PC-9 (cell line): Measurements from ENCODE around the gene BEND3. TPM values are rescaled to one million over a fixed set of nuclear protein-coding genes. Genes with fewer than 3 reads are reported as not detected.

Experiments used
- BruUV-seq: library from RNA; stranded (reverse); fragments of 400-500 nt; replicated peaks from 2 replicates; lab custom pipeline; 2021; lab: Mats Ljungman, UMichigan
- CTCF ChIA-PET: fragments of 300-600 bp; sonication (Branson Sonifier 250); formaldehyde crosslinking; loops from one replicate; lab custom pipeline; 2022; ENCODE audit warnings: antibody characterized with exemption; lab: Charles Lee
- POLR2A ChIA-PET: fragments of 300-600 bp; sonication (Branson Sonifier 250); formaldehyde crosslinking; loops from one replicate; lab custom pipeline; 2022; ENCODE audit warnings: antibody characterized with exemption; ENCODE audit not compliant: unreplicated experiment; lab: Charles Lee
- DNase-seq, 2 experiments: peaks; one replicate each; pipeline versions ENCODE4 v3.0.0 to v3.0.0-alpha.2; 2015 to 2022; ENCODE audit warnings: mixed read lengths in 1 of 2
- H2AFZ ChIP-seq: fragments of 200-600 bp; sonication (generic); 2 replicates; pipeline ENCODE4 v1.8.1; 2017; ENCODE audit warnings: antibody characterized with exemption
- H3F3A ChIP-seq: fragments of 200-600 bp; sonication (generic); 2 replicates; pipeline ENCODE4 v1.8.1; 2017; ENCODE audit warnings: antibody characterized with exemption, mild to moderate bottlenecking, low read depth; ENCODE audit not compliant: insufficient read depth
- H3K27ac ChIP-seq: fragments of 200-600 bp; sonication (generic); 2 replicates; pipeline ENCODE4 v1.6.1; 2016; ENCODE audit warnings: mixed run types
- H3K27me3 ChIP-seq: fragments of 200-600 bp; sonication (generic); 2 replicates; pipeline ENCODE4 v1.6.1; 2016; ENCODE audit warnings: low read depth, mixed run types; ENCODE audit not compliant: insufficient read depth
- H3K36me3 ChIP-seq: fragments of 200-600 bp; sonication (generic); 2 replicates; pipeline ENCODE4 v1.6.1; 2016; ENCODE audit warnings: low read depth, mixed run types
- H3K4me1 ChIP-seq: fragments of 200-600 bp; sonication (generic); replicated peaks from 2 replicates; pipeline ENCODE4 v1.6.1; 2016; ENCODE audit warnings: mixed run types; ENCODE audit not compliant: insufficient read depth
- H3K4me2 ChIP-seq: fragments of 200-600 bp; sonication (generic); 2 replicates; pipeline ENCODE4 v1.6.1; 2017; ENCODE audit warnings: mixed run types
- H3K4me3 ChIP-seq: fragments of 200-600 bp; sonication (generic); 2 replicates; pipeline ENCODE4 v1.6.1; 2016; ENCODE audit warnings: mixed run types
- H3K79me2 ChIP-seq: fragments of 200-600 bp; sonication (generic); 2 replicates; pipeline ENCODE4 v1.6.1; 2017; ENCODE audit warnings: low read depth, mixed run types
- H3K9me2 ChIP-seq: fragments of 200-600 bp; sonication (generic); 2 replicates; pipeline ENCODE4 v1.8.1; 2017; ENCODE audit warnings: mild to moderate bottlenecking; ENCODE audit not compliant: insufficient read depth
- H3K9me3 ChIP-seq: fragments of 200-600 bp; sonication (generic); 2 replicates; pipeline ENCODE4 v1.8.1; 2016; ENCODE audit warnings: low read depth; ENCODE audit not compliant: insufficient read depth
- H4K20me1 ChIP-seq: fragments of 200-600 bp; sonication (generic); 2 replicates; pipeline ENCODE4 v1.8.1; 2017; ENCODE audit not compliant: insufficient read depth
- EZH2 ChIP-seq: fragments of 200-600 bp; sonication (generic); IDR thresholded peaks from 2 replicates; pipeline ENCODE4 v1.8.0; 2017; ENCODE audit warnings: antibody characterized with exemption, low read depth
- intact Hi-C: fragments of 100-400 bp; cut with micrococcal nuclease; formaldehyde crosslinking; loops from one replicate; pipeline ENCODE4 v1.10.0; 2022; ENCODE audit not compliant: unreplicated experiment
- total RNA-seq: library from RNA; stranded (reverse); gene quantifications from 2 replicates; pipeline ENCODE4 v1.2.3, GENCODE V29; 2021
- TF ChIP-seq, protein P1 (sequence below): fragments of 200-600 bp; sonication (generic); conservative IDR thresholded peaks from 2 replicates; pipeline ENCODE4 v1.6.1; 2017; ENCODE audit warnings: mixed run types, antibody characterized with exemption, mild to moderate bottlenecking, moderate library complexity

The BEND3 gene
- total RNA-seq, 1 experiment from 2014 or later: 3.4 TPM

DNA sequence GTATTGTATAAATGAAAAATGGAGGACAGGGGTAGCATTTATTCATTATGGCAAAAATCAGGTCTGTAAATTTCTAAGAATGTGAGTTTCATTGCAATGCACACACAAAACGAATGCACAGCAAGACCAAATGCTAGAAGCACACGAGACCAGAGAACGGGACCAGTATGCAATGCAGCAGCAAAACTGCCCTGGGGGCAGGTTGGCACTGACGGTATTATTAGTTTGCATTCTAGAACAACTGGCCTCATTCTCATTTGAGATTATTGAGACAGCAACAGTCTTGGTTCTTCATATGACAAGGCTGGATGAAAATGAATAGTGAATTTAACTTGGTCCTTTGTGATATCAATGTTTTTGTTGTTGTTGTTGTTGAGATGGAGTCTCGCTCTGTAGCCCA lies 96.3 kb downstream of the BEND3 start:
- H3K4me1 ChIP-seq: peaks cover 10% of the 10 kb centered on the region
- no peaks in the 10 kb centered on the region for H4K20me1 ChIP-seq
- H3K27ac ChIP-seq: no peak overlapping the region
- no peak overlapping the region for H3K4me2 ChIP-seq
- CTCF ChIA-PET: interaction anchor here (0.6 kb wide), 1 partner anchor 628 kb away, joined by 4 read pairs; no protein-coding TSS in a partner anchor
- intact Hi-C loops: no loop called here
- H3K27me3 ChIP-seq: no peaks in the 10 kb centered on the region
- H3K79me2 ChIP-seq: no peaks in the 10 kb centered on the region
- H3K36me3 ChIP-seq: no peaks in the 10 kb centered on the region
- DNase-seq: no peak
- H3F3A ChIP-seq: no peaks in the 10 kb centered on the region; the same call in 1 of the 2 replicates
- H3K4me3 ChIP-seq: no peak overlapping the region
- no peak overlapping the region for H2AFZ ChIP-seq
- no TSS peak for BruUV-seq
- H3K9me2 ChIP-seq: no peaks in the 10 kb centered on the region
- no peaks in the 10 kb centered on the region for H3K9me3 ChIP-seq
- POLR2A ChIA-PET: no interaction called here
- no peak for TF ChIP-seq EZH2
- TF ChIP-seq, protein P1, sequence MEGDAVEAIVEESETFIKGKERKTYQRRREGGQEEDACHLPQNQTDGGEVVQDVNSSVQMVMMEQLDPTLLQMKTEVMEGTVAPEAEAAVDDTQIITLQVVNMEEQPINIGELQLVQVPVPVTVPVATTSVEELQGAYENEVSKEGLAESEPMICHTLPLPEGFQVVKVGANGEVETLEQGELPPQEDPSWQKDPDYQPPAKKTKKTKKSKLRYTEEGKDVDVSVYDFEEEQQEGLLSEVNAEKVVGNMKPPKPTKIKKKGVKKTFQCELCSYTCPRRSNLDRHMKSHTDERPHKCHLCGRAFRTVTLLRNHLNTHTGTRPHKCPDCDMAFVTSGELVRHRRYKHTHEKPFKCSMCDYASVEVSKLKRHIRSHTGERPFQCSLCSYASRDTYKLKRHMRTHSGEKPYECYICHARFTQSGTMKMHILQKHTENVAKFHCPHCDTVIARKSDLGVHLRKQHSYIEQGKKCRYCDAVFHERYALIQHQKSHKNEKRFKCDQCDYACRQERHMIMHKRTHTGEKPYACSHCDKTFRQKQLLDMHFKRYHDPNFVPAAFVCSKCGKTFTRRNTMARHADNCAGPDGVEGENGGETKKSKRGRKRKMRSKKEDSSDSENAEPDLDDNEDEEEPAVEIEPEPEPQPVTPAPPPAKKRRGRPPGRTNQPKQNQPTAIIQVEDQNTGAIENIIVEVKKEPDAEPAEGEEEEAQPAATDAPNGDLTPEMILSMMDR: no peak

Other genes with a start within 250 kb of the BEND3 start
- 93.4 and 145 TPM in 2 replicates for gene CD24, start 140.8 kb downstream of the BEND3 start, total RNA-seq
- 12.5 and 14.6 TPM in 2 replicates for gene MTRES1, start 87.3 kb downstream of the BEND3 start, total RNA-seq